ENCODE measurements around the gene MMP2.

GRCh38 chr16:55481023-55481422 lies 2.0 kb downstream of the MMP2 start:
- TF ChIP-seq POLR2A (IDR thresholded peaks at IDR 0.05) (no peak), CTCF (IDR thresholded peaks at IDR 0.05) (no peak)
